ENCODE data around the gene TRIP11. TPM values are rescaled to one million over a fixed set of nuclear protein-coding genes. Genes with fewer than 3 reads are reported as not detected.

TRIP11 gene
- total RNA-seq, 1 donor from 2014 or later: 47.7 TPM

GRCh38 chr14:91964724-91965123 lies 75.1 kb downstream of the TRIP11 start:
- no peak for DNase-seq

GRCh38 chr14:91964011-91964410 lies 75.8 kb downstream of the TRIP11 start:
- ATAC-seq (ENCODE audit: poor library complexity): no peak
- no peak for DNase-seq
- intact Hi-C loops (cut with DNase I): no loop called here

More at GRCh38 chr14:91964724-91965123, 75.1 kb downstream of the TRIP11 start:
- intact Hi-C loops (cut with DNase I): no loop called here
- no peak for ATAC-seq (ENCODE audit: poor library complexity)

- ATAC-seq (ENCODE audit: poor library complexity): no peak
- intact Hi-C loops (cut with DNase I): no loop called here
- no peak for DNase-seq
These were observed 76.4 kb downstream of the TRIP11 start for GRCh38 chr14:91963465-91963864.

GRCh38 chr14:91961297-91962220 lies 78.3 kb downstream of the TRIP11 start:
- intact Hi-C loops (cut with DNase I): no loop called here

GRCh38 chr14:91957876-91958313 lies 82.0 kb downstream of the TRIP11 start:
- intact Hi-C loops (cut with DNase I): no loop called here
- DNase-seq (no peak), ATAC-seq (ENCODE audit: poor library complexity) (no peak)

More at GRCh38 chr14:91961297-91962220, 78.3 kb downstream of the TRIP11 start:
- DNase-seq (no peak), ATAC-seq (ENCODE audit: poor library complexity) (no peak)

- ATAC-seq (ENCODE audit: poor library complexity): no peak
- intact Hi-C loops (cut with DNase I): no loop called here
- no peak for DNase-seq
These were observed 83.2 kb downstream of the TRIP11 start for GRCh38 chr14:91956616-91957015.

- ATAC-seq (ENCODE audit: poor library complexity) (no peak), DNase-seq (no peak)
- intact Hi-C loops (cut with DNase I): no loop called here
These were observed 84.7 kb downstream of the TRIP11 start for GRCh38 chr14:91955168-91955567.

GRCh38 chr14:91953170-91953985 lies 86.5 kb downstream of the TRIP11 start:
- intact Hi-C loops (cut with DNase I): no loop called here
- ATAC-seq (ENCODE audit: poor library complexity) (no peak), DNase-seq (no peak)

GRCh38 chr14:91947475-91948184 lies 92.2 kb downstream of the TRIP11 start, which contains the start of gene FBLN5:
Gene FBLN5 (minus strand): TSS chr14:91947694. CDS start chr14:91947229, 465 bp downstream.
- DNase-seq: peak; percentile 83

GRCh38 chr14:91946622-91947474 lies 93.0 kb downstream of the TRIP11 start:
- DNase-seq (peak; percentile 59), ATAC-seq (ENCODE audit: poor library complexity) (peak; percentile 19)
- intact Hi-C loops (cut with DNase I): no loop called here

More at GRCh38 chr14:91947475-91948184, 92.2 kb downstream of the TRIP11 start, which contains the start of gene FBLN5:
- ATAC-seq (ENCODE audit: poor library complexity): peak; percentile 92
- intact Hi-C loops (cut with DNase I): loop anchor here (2.0 kb wide), 1 partner anchor 43 kb away; no protein-coding TSS in a partner anchor

GRCh38 chr14:91945751-91946621 lies 93.9 kb downstream of the TRIP11 start:
- DNase-seq: no peak
- no peak for ATAC-seq (ENCODE audit: poor library complexity)
- intact Hi-C loops (cut with DNase I): no loop called here

- intact Hi-C loops (cut with DNase I): no loop called here
- no peak for DNase-seq
- ATAC-seq (ENCODE audit: poor library complexity): no peak
These were observed 96.9 kb downstream of the TRIP11 start for GRCh38 chr14:91942946-91943345.

GRCh38 chr14:91942128-91942527 lies 97.7 kb downstream of the TRIP11 start:
- DNase-seq: no peak
- intact Hi-C loops (cut with DNase I): no loop called here
- no peak for ATAC-seq (ENCODE audit: poor library complexity)

- DNase-seq: no peak
- no peak for ATAC-seq (ENCODE audit: poor library complexity)
- intact Hi-C loops (cut with DNase I): no loop called here
These were observed 99.7 kb downstream of the TRIP11 start for GRCh38 chr14:91940209-91940608.

GRCh38 chr14:91935586-91935985 lies 104.3 kb downstream of the TRIP11 start:
- DNase-seq (no peak), ATAC-seq (ENCODE audit: poor library complexity) (no peak)
- intact Hi-C loops (cut with DNase I): no loop called here

- intact Hi-C loops (cut with DNase I): no loop called here
- DNase-seq (no peak), ATAC-seq (ENCODE audit: poor library complexity) (no peak)
These were observed 105.1 kb downstream of the TRIP11 start for GRCh38 chr14:91934554-91935285.
